Hematopoietic multipotent progenitor cell treated with erythropoietin and hydrocortisone succinate and interleukin-3 and kit ligand, for 8 days (in vitro differentiated cells): ENCODE measurements around the gene RABGGTA.
A peak's percentile ranks its signal among the peaks of the same experiment; 100 is the strongest.
"Not testable (repeated sequence)": the region's sequence is repeated elsewhere in the genome, so short reads cannot be mapped to it uniquely, and the experiment has no call there.

Experiments
- DNase-seq: peaks from one replicate; pipeline ENCODE4 v3.0.0-alpha.2; 2015

RABGGTA gene

GRCh38 chr14:24260026-24260779, 11.2 kb downstream of the RABGGTA start:
- DNase-seq, result no peak

- no peak for DNase-seq
These were observed 11.9 kb downstream of the RABGGTA start for GRCh38 chr14:24259282-24260025.

DNA sequence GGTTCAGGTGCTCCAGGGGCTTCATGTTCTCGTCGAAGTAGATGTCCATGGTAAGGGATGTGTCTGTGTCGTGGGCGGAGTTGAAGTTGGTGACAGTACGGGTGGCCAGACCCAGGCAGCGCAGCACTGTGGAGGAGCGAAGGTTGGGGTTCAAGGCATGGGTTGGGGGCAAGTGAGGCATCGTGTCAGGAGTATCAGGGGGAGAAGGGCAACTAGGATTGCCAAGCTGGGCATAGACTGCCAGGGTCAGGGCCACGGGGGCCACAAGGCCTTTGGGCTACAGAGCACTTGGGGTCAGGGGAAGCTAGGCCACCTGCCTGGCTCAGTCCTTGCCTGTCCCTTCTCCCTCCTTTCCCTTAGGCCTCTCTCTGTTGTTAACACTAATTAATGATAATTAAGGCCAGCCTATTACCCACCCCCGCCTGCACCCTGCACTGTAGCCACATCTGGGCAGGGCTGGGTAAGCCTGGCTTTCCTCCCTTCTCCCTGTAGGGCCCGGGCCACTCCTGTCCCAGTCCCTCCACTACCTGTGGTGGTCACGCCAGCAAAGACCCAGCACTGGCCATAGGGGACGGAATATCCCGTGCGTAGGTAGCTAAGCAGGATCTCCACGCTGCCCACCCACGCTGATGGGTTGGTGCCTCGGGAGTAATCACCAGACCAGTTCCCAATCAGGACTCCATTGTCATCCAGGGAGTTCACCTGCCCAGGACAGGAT, 12.7 kb downstream of the RABGGTA start:
- DNase-seq, result no peak

DNA sequence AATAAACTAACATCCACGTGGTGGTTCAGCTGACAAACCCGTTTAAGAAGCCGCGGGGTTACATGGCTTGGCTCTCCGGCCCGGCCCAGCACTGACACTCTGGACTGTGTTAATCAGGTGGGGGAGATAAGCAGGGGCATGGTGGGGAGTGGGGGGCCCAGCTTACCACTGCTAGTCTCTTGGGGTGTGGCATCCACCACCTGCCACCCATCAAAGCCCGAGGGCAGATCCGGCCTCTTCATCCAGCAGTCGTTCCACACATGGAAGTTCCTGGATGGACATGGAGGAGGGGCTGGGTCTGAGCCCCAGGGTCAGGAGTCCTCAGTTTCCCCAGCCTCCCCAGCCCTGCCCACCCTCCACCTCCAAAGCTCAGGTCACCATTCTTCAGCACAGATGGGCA, 13.3 kb downstream of the RABGGTA start:
- no peak for DNase-seq

GRCh38 chr14:24256960-24257359, 14.4 kb downstream of the RABGGTA start:
- DNase-seq, result no peak

DNA sequence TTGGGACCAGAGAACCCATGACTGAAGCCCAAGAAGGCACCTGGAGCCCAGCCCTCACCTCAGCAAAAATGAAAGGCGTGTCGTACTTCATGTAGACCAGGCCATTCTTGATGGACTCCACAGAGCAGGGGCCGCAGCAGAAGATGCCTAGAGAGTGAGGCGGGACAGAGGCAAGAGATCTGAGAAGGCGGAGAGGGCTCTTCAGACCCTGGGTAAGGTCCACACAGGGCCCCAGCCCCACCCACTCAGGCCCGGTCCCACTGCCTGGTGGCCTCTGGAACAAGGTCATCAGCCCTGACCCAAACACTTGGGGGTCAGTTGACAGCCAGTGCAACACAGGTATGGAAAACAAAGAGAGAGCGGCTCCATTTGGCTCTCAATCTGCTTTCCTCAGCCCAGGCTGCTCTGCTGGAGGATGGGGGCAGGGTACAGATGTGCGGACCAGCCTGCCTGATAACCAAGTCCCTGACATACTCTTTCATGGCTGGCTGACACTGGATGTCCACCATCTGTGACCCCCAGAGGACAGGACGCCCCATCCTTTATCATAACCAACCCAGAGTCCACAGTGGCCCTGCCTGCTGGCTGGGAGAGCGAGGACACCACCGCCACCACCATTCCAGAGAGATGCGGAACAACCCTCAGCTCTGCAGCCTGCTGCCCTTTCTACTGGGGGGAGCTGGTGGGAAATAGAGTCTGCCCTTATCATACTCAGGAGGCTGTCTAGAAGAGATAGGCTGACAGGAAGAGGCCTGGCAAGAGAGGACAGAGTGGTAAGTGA, 15.3 kb downstream of the RABGGTA start:
- DNase-seq, result peak; percentile 91

DNA sequence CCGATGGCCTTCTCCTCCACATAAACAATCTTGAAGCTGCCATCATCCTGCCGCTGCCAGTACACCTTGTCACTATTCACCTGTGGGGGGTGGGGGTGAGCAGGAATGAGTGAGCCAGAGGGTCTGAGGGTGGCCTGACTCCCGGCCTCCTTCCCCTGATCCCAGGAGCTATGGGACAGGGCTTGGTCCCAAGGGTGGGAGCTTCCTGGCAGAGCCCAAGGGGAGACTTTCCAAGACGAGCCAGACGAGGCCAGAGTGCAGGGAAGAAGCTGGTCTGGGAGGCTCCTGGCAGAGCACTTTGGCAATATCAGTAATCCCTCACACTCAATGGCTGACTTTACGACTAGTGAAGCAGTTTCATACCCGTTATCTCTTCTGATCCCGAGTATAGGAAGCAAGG, 16.0 kb downstream of the RABGGTA start:
- no peak for DNase-seq

GRCh38 chr14:24254630-24255392, 16.6 kb downstream of the RABGGTA start:
- DNase-seq, result no peak

GRCh38 chr14:24253936-24254335, 17.5 kb downstream of the RABGGTA start:
- no peak for DNase-seq

GRCh38 chr14:24252289-24253124, 18.9 kb downstream of the RABGGTA start:
- no peak for DNase-seq

GRCh38 chr14:24251880-24252288, 19.5 kb downstream of the RABGGTA start:
- no peak for DNase-seq

GRCh38 chr14:24250354-24250753, 21.0 kb downstream of the RABGGTA start:
- no peak for DNase-seq

- no peak for DNase-seq
These were observed 22.0 kb downstream of the RABGGTA start for GRCh38 chr14:24249230-24250021.

- DNase-seq, result peak; percentile 69
These were observed 24.0 kb downstream of the RABGGTA start for GRCh38 chr14:24247422-24247821.

- peak; percentile 22 for DNase-seq
These were observed 24.6 kb downstream of the RABGGTA start for GRCh38 chr14:24246765-24247212.

DNA sequence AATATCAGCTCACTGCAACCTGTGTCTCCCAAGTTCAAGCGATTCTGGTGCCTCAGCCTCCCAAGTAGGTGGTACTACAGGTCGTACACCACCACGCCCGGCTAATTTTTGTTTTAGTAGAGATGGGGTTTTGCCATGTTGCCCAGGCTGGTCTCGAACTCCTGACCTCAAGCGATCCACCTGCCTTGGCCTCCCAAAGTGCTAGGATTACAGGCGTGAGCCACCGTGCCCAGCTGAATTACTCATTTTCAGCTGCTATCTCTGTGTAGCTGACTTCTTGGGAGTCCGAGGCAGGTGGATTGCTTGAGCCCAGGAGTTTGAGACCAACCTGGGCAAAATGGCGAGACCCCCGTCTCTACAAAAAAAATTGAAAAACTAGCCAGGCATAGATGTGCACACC, 26.0 kb downstream of the RABGGTA start:
- not testable (repeated sequence) for DNase-seq

DNA sequence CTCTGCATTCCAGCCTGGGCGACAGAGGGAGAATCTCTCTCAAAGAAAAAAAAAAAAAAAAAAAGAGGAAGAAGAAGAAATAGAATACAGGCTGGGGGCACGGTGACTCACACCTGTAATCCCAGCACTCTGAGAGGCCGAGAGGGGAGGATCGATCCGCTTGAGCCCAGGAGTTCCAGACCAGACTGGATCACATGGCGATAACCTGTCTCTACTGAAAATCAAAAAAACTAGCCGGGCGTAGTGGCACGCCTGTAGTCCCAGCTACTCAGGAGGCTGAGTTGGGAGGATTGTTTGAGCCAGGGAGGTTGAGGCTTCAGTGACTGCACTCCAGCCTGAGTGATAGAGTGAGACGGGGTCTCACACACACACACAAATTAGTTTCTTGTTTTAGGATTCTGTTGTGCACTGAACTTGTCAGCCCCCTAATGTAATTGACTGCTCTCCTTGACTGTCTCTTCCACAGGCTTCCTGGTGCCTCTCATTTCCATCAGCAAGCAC, 28.0 kb downstream of the RABGGTA start:
- DNase-seq, result no peak

GRCh38 chr14:24241829-24242443, 29.5 kb downstream of the RABGGTA start:
- peak; percentile 94 for DNase-seq

GRCh38 chr14:24240110-24240918, 31.1 kb downstream of the RABGGTA start:
- no peak for DNase-seq
